K562 (cell line): ENCODE data around the gene SETMAR. TPM values are rescaled to one million over a fixed set of nuclear protein-coding genes. Genes with fewer than 3 reads are reported as not detected.

Source experiments
- CTCF ChIP-seq, 3 experiments: IDR thresholded peaks in 2 of 3; conservative IDR thresholded peaks in 1 of 3; 2 replicates each; pipeline ENCODE4 v1.5.1; 2011 to 2012; ENCODE audit warnings: low read length in 3 of 3, mild to moderate bottlenecking in 3 of 3, control low read depth in 2 of 3, improper control_type of control experiment in 1 of 3, inconsistent platforms in 1 of 3, low read depth in 1 of 3, mixed read lengths in 1 of 3, moderate library complexity in 1 of 3; ENCODE audit not compliant: insufficient read depth in 2 of 3
- DIDO1 ChIP-seq: fragments of 450-650 bp; IDR thresholded peaks from 2 replicates; pipeline ENCODE4 v1.6.1; 2016; ENCODE audit warnings: low read depth, missing biosample characterization, missing genetic modification characterization
- JUND ChIP-seq, 2 experiments: IDR thresholded peaks; 2 replicates in 1 of 2; 3 replicates in 1 of 2; pipeline ENCODE4 v1.6.1; 2011; ENCODE audit warnings: borderline replicate concordance in 2 of 2, low read depth in 2 of 2, low read length in 2 of 2, improper control_type of control experiment in 1 of 2, missing biosample characterization in 1 of 2, missing genetic modification characterization in 1 of 2, missing genetic modification reagents in 1 of 2
- PRPF4 ChIP-seq: fragments of 200-400 bp; formaldehyde crosslinking; IDR thresholded peaks from one replicate; pipeline ENCODE4 v1.6.1; 2017; ENCODE audit warnings: low read length, low read depth, mild to moderate bottlenecking; ENCODE audit not compliant: insufficient read depth, poor library complexity, severe bottlenecking
- REST ChIP-seq, 2 experiments: fragments of 450-650 bp; formaldehyde crosslinking in 1 of 2; IDR thresholded peaks; 2 replicates each; pipeline versions ENCODE4 v1.4.0 to v1.6.1; 2014 to 2020; ENCODE audit warnings: mild to moderate bottlenecking in 2 of 2, borderline replicate concordance in 1 of 2, low read depth in 1 of 2
- TFAM ChIP-seq: fragments of 250-450 bp; sonication (Bioruptor Pico); conservative IDR thresholded peaks from 2 replicates; pipeline ENCODE4 v1.5.0; 2021; ENCODE audit warnings: mild to moderate bottlenecking, moderate library complexity
- polyA plus RNA-seq, 8 experiments: library from polyadenylated mRNA; depleted of rRNA in 4 of 8; stranded (reverse) in 5 of 8; unstranded in 3 of 8; fragments of >200 nt; fragmentation: Nextera tagmentation in 2 of 8; fragmentation: Illumina TruSeq in 1 of 8; extraction: Ambion mirVana in 2 of 8; extraction: Trizol in 1 of 8; gene quantifications; 2 replicates each; pipeline versions ENCODE4 v1.2.1 to v1.2.3, GENCODE V29; 2011 to 2014; ENCODE audit warnings: inconsistent platforms in 1 of 8, missing spikeins in 1 of 8
- total RNA-seq, 7 experiments: library from RNA; depleted of rRNA in 6 of 7; stranded (reverse); fragments of >200 nt in 6 of 7; fragmentation: Illumina TruSeq in 2 of 7; extraction: Trizol in 2 of 7; gene quantifications; 2 replicates each; pipeline versions ENCODE4 v1.2.1 to v1.2.3, GENCODE V29; 2011 to 2021; ENCODE audit warnings: low replicate concordance in 1 of 7

The SETMAR gene
- total and polyA plus RNA-seq, 9 of the 15 experiments (the other 6 are each of a cell fraction or from before 2014, with no cell fraction given) = 5.5 to 25.1 (median 18.2) TPM

- TF ChIP-seq REST (IDR thresholded peaks at IDR 0.05; ENCODE audit: borderline replicate concordance) = no peak
- TF ChIP-seq REST (CRISPR knock-in tag; IDR thresholded peaks at IDR 0.05; ENCODE audit: low read depth) = no peak
- no peak for TF ChIP-seq DIDO1 (tag)
- TF ChIP-seq CTCF (IDR thresholded peaks at IDR 0.05 in 2 of 3, conservative IDR thresholded peaks at IDR 0.05 in 1 of 3; ENCODE audit: insufficient read depth in 2 of 3, low read depth in 1 of 3, low read length in 3 of 3) = peak; percentile 22 to 50 (median 45); a peak in 4 of 6 replicates
- TF ChIP-seq PRPF4 = no peak
- TF ChIP-seq JUND (IDR thresholded peaks at IDR 0.05; ENCODE audit: borderline replicate concordance, low read depth, low read length) = no peak
- no peak for TF ChIP-seq JUND (tag; IDR thresholded peaks at IDR 0.05; ENCODE audit: borderline replicate concordance, low read depth, low read length)
- TF ChIP-seq TFAM = no peak
These were observed 31.4 kb downstream of the SETMAR start (continued) for GRCh38 chr3:4334548-4334947.
